Panc1 (cell line): ENCODE data around the gene TBCK. TPM values are rescaled to one million over a fixed set of nuclear protein-coding genes. Genes with fewer than 3 reads are reported as not detected.

Experiments used
- ATAC-seq: fragments of 200-7000 bp; cut with Tn5 transposase; 2 replicates; pipeline ENCODE4 v1.9.1; 2020; ENCODE audit warnings: mild to moderate bottlenecking, moderate library complexity
- BruUV-seq: library from RNA; stranded (reverse); fragments of 400-500 nt; replicated peaks from 2 replicates; lab custom pipeline; 2021; lab: Mats Ljungman, UMichigan
- CTCF ChIA-PET: fragments of 300-600 bp; sonication (Branson Sonifier 250); formaldehyde crosslinking; loops from one replicate; lab custom pipeline; 2022; ENCODE audit warnings: antibody characterized with exemption; lab: Charles Lee
- POLR2A ChIA-PET: fragments of 300-600 bp; sonication (Branson Sonifier 250); formaldehyde crosslinking; loops from one replicate; lab custom pipeline; 2022; ENCODE audit warnings: antibody characterized with exemption; lab: Charles Lee
- DNase-seq: peaks from one replicate; pipeline ENCODE4 v3.0.0-alpha.2; 2010; ENCODE audit warnings: low read depth, low spot score
- H3K27ac ChIP-seq: 2 replicates; pipeline ENCODE4 v1.5.1; 2011; ENCODE audit warnings: mild to moderate bottlenecking, low read length, inconsistent platforms
- H3K27me3 ChIP-seq: fragments of 200-500 bp; sonication (Bioruptor generic); 2 replicates; pipeline ENCODE4 v1.6.0; 2014; ENCODE audit warnings: low read length, inconsistent platforms; ENCODE audit not compliant: control insufficient read depth, insufficient read depth
- H3K36me3 ChIP-seq: fragments of 200-500 bp; sonication (Bioruptor generic); 2 replicates; pipeline ENCODE4 v1.5.1; 2014; ENCODE audit warnings: inconsistent platforms, mild to moderate bottlenecking, low read length, moderate library complexity; ENCODE audit not compliant: control insufficient read depth, insufficient read depth
- H3K4me1 ChIP-seq: 2 replicates; pipeline ENCODE4 v1.5.1; 2011; ENCODE audit warnings: inconsistent platforms, mild to moderate bottlenecking, low read length, moderate library complexity; ENCODE audit not compliant: control insufficient read depth, insufficient read depth
- H3K4me3 ChIP-seq, 2 experiments: 2 replicates each; pipeline ENCODE4 v1.5.1; 2011 to 2012; ENCODE audit warnings: low read depth in 2 of 2, low read length in 2 of 2, mild to moderate bottlenecking in 2 of 2, inconsistent platforms in 1 of 2, moderate library complexity in 1 of 2
- H3K9me3 ChIP-seq: fragments of 200-500 bp; sonication (Bioruptor generic); 2 replicates; pipeline ENCODE4 v1.5.1; 2014; ENCODE audit warnings: low read depth, mild to moderate bottlenecking, inconsistent platforms, low read length, moderate library complexity; ENCODE audit not compliant: control insufficient read depth, insufficient read depth
- CTCF ChIP-seq: fragments of 450-650 bp; IDR thresholded peaks from 2 replicates; pipeline ENCODE4 v1.5.1; 2017; ENCODE audit warnings: mild to moderate bottlenecking
- POLR2AphosphoS5 ChIP-seq: IDR thresholded peaks from 2 replicates; pipeline ENCODE4 v1.6.1; 2012; ENCODE audit warnings: mild to moderate bottlenecking, low read depth, low read length, moderate library complexity
- SIN3A ChIP-seq: IDR thresholded peaks from 2 replicates; pipeline ENCODE4 v1.6.1; 2012; ENCODE audit warnings: low read depth, mild to moderate bottlenecking, low read length, moderate library complexity, borderline replicate concordance; ENCODE audit not compliant: insufficient read depth
- TCF7L2 ChIP-seq: IDR thresholded peaks from 2 replicates; pipeline ENCODE4 v1.6.1; 2011; ENCODE audit warnings: mild to moderate bottlenecking, low read depth, low read length, inconsistent platforms
- in situ Hi-C: cut with HindIII; loops from 2 replicates; pipeline ENCODE4 v1.10.0; 2016; ENCODE audit warnings: low sequenced_read_pairs, low pct_unique_long_range_greater_than_20kb
- intact Hi-C: fragments of 100-400 bp; cut with micrococcal nuclease; formaldehyde crosslinking; loops from one replicate; pipeline ENCODE4 v1.10.0; 2022; ENCODE audit not compliant: unreplicated experiment
- total RNA-seq: library from RNA; stranded (reverse); gene quantifications from one replicate; pipeline ENCODE4 v1.2.1, GENCODE V29; 2021; ENCODE audit not compliant: unreplicated experiment
- TF ChIP-seq, protein P1 (sequence below), 2 experiments: IDR thresholded peaks; 2 replicates each; pipeline ENCODE4 v1.6.1; 2011 to 2012; ENCODE audit warnings: low read depth in 2 of 2, control low read depth in 1 of 2, low read length in 1 of 2, mild to moderate bottlenecking in 1 of 2, moderate library complexity in 1 of 2; ENCODE audit not compliant: insufficient read depth in 1 of 2

Gene TBCK
- total RNA-seq, 1 experiment from 2014 or later, result 15.1 TPM

GRCh38 chr4:106338671-106339070 lies 22.7 kb upstream of the TBCK start:
- BruUV-seq, result no TSS peak
- H3K4me3 ChIP-seq, result no peak overlapping the region
- no peak for TF ChIP-seq TCF7L2
- TF ChIP-seq CTCF, result no peak
- TF ChIP-seq, protein P1, sequence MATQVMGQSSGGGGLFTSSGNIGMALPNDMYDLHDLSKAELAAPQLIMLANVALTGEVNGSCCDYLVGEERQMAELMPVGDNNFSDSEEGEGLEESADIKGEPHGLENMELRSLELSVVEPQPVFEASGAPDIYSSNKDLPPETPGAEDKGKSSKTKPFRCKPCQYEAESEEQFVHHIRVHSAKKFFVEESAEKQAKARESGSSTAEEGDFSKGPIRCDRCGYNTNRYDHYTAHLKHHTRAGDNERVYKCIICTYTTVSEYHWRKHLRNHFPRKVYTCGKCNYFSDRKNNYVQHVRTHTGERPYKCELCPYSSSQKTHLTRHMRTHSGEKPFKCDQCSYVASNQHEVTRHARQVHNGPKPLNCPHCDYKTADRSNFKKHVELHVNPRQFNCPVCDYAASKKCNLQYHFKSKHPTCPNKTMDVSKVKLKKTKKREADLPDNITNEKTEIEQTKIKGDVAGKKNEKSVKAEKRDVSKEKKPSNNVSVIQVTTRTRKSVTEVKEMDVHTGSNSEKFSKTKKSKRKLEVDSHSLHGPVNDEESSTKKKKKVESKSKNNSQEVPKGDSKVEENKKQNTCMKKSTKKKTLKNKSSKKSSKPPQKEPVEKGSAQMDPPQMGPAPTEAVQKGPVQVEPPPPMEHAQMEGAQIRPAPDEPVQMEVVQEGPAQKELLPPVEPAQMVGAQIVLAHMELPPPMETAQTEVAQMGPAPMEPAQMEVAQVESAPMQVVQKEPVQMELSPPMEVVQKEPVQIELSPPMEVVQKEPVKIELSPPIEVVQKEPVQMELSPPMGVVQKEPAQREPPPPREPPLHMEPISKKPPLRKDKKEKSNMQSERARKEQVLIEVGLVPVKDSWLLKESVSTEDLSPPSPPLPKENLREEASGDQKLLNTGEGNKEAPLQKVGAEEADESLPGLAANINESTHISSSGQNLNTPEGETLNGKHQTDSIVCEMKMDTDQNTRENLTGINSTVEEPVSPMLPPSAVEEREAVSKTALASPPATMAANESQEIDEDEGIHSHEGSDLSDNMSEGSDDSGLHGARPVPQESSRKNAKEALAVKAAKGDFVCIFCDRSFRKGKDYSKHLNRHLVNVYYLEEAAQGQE (IDR thresholded peaks at IDR 0.05; ENCODE audit: insufficient read depth in 1 of 2, low read depth in 2 of 2, low read length in 1 of 2), result no peak
- no peak for TF ChIP-seq SIN3A
- TF ChIP-seq POLR2AphosphoS5, result no peak
- ChIA-PET CTCF (no interaction called here), POLR2A (no interaction called here)
- H3K9me3 ChIP-seq, result no peaks in the 10 kb centered on the region
- H3K36me3 ChIP-seq, result no peaks in the 10 kb centered on the region; the same call in 1 of the 2 replicates
- H3K27me3 ChIP-seq, result no peaks in the 10 kb centered on the region
- in situ Hi-C loops, result no loop called here
- DNase-seq, result no peak
- no peaks in the 10 kb centered on the region for H3K4me1 ChIP-seq
- no peak for ATAC-seq
- H3K27ac ChIP-seq, result no peak overlapping the region
- intact Hi-C loops, result no loop called here

DNA sequence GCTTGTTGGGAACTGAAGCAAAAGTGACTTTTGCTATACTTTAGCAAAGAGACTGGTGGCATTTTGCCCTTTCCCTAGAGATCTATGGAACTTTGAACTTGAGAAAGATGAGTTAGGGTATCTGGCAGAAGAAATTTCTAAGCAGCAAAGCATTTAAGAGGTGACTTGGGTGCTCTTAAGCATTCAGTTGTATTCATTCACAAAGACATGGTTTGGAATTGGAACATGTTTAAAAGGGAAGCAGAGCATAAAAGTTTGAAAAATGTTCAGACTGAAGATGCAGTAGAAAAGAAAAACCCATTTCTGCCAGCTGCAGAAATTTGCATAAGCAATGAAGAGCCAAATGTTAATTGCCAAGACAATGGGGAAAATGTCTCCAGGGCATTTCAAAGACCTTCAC lies 21.9 kb upstream of the TBCK start:
- CTCF ChIA-PET, result no interaction called here
- no peaks in the 10 kb centered on the region for H3K9me3 ChIP-seq
- H3K27ac ChIP-seq, result no peak overlapping the region
- H3K4me1 ChIP-seq, result no peaks in the 10 kb centered on the region
- POLR2A ChIA-PET, result no interaction called here
- H3K4me3 ChIP-seq, result no peak overlapping the region
- BruUV-seq, result no TSS peak
- intact Hi-C loops, result no loop called here
- DNase-seq, result no peak
- TF ChIP-seq POLR2AphosphoS5 (no peak), SIN3A (no peak), CTCF (no peak), TCF7L2 (no peak)
- TF ChIP-seq, protein P1 (IDR thresholded peaks at IDR 0.05; ENCODE audit: insufficient read depth in 1 of 2, low read depth in 2 of 2, low read length in 1 of 2), result no peak
- peaks cover 4% of the 10 kb centered on the region; the same call in 1 of the 2 replicates for H3K36me3 ChIP-seq
- in situ Hi-C loops, result no loop called here
- no peak for ATAC-seq
- no peaks in the 10 kb centered on the region for H3K27me3 ChIP-seq
